HG02571 (cell line): ENCODE measurements around the gene AHNAK.

ENCODE experiments used
- ATAC-seq: cut with Tn5 transposase; IDR thresholded peaks from one replicate; pipeline ENCODE4 v1.9.1; 2021; ENCODE audit warnings: mild to moderate bottlenecking, moderate library complexity; ENCODE audit not compliant: unreplicated experiment

Gene AHNAK

GRCh38 chr11:62435846-62436660 lies 110.6 kb downstream of the AHNAK start:
- no peak for ATAC-seq

DNA sequence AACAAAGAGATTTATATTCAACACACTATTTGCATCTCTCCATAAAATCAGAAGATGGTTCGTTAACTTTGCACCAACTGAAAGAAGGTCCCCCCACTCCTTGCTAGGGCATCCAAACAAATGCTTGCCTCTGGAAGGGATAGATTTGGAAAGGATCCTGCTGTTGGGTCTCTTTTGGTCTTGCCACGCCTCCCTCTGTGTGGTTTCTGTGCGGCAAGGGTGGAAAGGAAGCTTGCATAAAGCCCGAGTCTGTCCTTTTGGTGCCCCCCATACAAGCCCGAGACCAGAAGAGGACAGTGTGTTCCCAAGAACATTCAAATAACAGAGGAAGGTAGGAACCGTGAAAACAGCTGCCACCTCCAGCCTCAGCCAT lies 112.7 kb downstream of the AHNAK start:
- ATAC-seq, result no peak

- no peak for ATAC-seq
These were observed 113.3 kb downstream of the AHNAK start for GRCh38 chr11:62433141-62433903.

GRCh38 chr11:62432695-62433094 lies 113.9 kb downstream of the AHNAK start:
- no peak for ATAC-seq

- no peak for ATAC-seq
These were observed 115.3 kb downstream of the AHNAK start for GRCh38 chr11:62431171-62431901.

DNA sequence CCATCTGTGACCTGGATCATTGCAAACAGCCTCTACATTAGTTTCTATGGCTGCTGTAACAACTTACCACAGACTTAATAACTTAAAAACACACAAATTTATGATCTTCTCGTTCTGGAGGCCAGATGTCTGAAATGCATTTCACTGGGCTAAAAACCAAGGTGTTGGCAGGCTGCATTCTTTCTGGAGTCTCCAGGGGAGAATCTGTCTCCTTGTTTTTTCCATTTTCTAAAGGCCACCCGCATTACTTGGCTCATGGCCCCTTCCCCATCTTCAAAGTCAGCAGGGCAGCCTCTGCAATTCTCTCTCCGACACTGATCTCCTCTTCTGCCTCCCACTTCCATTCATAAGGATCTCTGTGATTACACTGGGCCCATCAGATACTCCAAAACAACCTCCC lies 116.2 kb downstream of the AHNAK start:
- no peak for ATAC-seq

GRCh38 chr11:62428871-62429560 lies 117.6 kb downstream of the AHNAK start:
- no peak for ATAC-seq

DNA sequence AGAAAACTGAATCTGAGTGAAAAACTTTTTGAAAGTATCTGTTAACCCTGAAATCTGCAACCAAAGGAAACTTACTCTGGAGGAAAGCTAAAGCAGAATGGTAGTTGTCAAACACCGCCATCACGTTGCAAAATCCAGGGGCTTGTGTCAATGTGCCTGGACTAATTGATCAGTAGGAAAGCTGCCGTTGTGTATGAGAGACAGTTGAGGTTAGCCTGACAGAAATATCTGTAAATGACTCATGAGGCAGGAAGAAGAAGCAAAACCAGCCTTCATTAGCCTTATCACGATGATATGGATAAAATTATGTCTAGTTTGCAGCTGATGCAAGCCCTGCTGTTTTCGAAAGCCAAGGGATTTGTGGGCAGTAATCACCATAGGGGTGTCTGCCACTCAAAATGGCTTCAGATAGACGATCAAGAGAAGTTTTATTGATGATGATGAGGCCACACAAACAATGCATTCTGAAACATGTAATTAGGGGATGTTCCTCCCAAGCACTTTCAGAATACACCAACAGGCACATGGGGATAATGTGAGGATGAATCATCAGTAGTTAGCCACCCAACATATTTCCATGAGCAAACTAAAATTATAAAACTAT lies 118.9 kb downstream of the AHNAK start:
- ATAC-seq, result no peak

DNA sequence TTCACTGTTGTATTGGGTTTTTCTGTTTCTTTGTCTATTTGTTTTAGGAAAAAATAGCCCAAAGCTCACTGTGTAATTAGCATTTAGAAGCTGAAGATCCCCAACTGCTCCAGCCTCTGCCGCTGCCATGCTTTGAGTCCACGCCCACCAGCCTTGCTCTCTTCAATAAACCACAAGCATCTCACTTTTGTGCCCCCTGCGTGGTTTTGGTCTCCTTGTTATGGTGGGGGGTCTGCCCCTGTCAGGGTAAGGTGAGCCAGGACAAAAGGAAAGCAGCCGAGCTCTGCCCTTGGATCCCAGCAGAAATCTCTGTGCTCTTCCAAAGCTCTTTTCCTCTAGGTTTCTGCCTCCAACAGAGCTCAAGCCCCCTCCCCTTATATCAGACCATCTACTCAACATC lies 123.6 kb downstream of the AHNAK start:
- no peak for ATAC-seq

- ATAC-seq, result no peak
These were observed 124.6 kb downstream of the AHNAK start for GRCh38 chr11:62421996-62422395.

- ATAC-seq, result no peak
These were observed 125.7 kb downstream of the AHNAK start for GRCh38 chr11:62420882-62421281.

DNA sequence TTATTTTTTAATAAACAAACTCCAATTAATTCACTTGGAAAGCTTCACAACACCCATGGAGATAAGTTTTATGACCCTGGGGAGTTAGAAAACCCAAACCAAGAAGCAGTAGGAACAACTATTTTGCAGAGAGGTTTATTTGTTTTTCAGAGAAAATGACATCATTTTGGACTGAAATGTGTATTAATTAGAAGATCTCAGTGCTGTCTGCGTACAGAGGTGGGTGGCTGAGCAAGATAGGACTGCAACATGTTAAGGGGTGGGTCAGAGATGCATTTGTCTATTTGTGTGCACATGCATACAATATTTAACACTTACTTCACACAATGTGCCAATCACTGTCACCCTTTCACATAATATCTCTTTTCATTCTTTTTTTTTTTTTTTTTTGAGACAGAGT lies 126.7 kb downstream of the AHNAK start:
- no peak for ATAC-seq

DNA sequence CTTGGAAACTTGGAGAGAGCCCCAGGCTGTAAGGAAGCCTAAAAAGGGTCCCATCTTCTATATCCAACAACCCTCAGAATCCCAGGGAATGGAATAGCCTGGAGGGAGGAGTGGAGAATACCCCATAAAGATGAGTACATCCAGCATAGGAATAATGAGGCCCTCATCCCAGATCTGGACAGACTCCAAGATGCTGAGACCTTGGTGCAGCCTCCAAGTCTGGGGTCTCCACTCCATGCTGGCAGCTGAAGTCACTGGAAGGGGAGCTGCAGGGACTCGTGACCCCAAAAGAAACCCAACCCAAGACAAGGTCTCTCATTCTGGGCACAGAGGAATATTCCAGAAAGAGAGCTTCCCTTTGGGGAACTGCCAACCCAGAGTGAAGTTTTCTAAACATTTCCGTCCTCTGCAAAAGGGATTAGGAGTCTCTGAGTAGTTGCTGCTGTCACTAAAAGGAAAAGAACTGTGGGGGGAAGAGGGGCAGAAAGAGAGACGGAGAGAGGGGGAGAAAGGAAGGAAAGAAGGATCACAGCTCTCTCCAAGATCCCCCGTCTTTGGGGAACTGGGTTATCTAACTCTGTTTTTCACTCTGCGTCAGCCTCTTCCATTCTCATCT lies 127.2 kb downstream of the AHNAK start:
- no peak for ATAC-seq

DNA sequence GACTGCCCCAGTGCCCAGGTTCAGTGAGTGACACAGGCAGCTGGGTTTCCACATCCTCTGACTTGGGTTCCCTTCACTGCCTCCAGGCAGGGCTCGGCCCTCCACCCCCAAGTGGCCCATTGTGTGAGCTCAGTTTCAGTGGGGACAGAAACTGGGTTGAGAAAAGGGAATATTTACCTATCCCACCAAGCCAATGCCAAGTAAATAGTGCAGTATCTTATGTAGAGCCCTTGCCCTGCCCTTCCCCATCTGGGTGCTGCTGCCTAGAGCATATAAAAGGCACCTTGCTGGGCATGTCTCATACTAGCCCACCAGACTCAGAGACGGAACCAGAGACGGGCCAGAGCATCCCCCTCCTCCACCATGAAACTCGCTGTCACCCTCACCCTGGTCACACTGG lies 127.9 kb downstream of the AHNAK start, which contains the start of gene SCGB1A1:
Gene SCGB1A1, plus strand, starts transcription at position 301 of the 400 bp plus-strand sequence. Its CDS starts 63 bp downstream, at position 364.
- no peak for ATAC-seq

GRCh38 chr11:62418136-62418535 lies 128.5 kb downstream of the AHNAK start:
- ATAC-seq, result no peak

- ATAC-seq, result no peak
These were observed 130.0 kb downstream of the AHNAK start for GRCh38 chr11:62416596-62416995.

DNA sequence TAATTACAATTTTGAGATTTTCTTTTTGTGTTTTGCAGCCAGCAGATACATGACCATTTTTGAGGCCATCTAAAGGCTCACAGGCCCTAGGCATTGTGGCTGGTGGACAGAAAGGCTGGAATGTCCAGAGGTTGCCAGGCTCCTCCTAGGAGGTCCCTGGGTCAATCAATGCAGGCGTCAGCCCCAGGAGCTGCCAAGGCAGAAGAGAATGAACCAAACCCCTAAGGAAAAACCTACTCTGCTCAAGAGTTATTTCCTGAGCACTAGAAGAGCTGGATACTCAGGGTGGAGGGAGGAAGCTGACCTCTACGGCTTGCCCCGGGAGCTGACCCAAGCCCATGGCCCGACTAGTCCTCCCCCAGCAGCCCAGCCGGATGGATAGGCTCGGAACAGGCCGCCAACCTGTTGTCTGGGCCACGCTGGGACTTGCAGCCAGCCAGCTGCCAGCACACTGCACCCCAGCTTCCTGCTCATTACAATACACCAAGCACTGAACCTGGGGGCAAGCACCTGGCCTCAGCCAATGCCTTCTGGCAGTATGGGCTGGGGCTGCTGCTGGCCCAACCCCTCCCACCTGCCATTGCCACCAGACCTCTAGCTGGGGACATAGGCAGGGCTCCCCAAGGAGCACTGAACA lies 133.4 kb downstream of the AHNAK start:
- no peak for ATAC-seq

GRCh38 chr11:62411524-62411923 lies 135.1 kb downstream of the AHNAK start:
- ATAC-seq, result no peak

GRCh38 chr11:62410972-62411371 lies 135.6 kb downstream of the AHNAK start:
- no peak for ATAC-seq

GRCh38 chr11:62409831-62410230 lies 136.8 kb downstream of the AHNAK start:
- no peak for ATAC-seq
